ENCODE data around the gene GCSH. TPM values are rescaled to one million over a fixed set of nuclear protein-coding genes. Genes with fewer than 3 reads are reported as not detected.
A peak's percentile ranks its signal among the peaks of the same experiment; 100 is the strongest.

The GCSH gene
- total and polyA plus RNA-seq, 8 donors = 4.9 to 36.4 (median 24.2) TPM

GRCh38 chr16:81080233-81080632 is 16.0 kb downstream of the GCSH start:
- peaks cover 0 to 14% (median 9%) of the 10 kb centered on the region in 4 donors for H3K4me1 ChIP-seq
- no peaks in the 10 kb centered on the region for H3K27me3 ChIP-seq
- no peak for TF ChIP-seq CTCF (IDR thresholded peaks at IDR 0.05)
- TF ChIP-seq POLR2A (IDR thresholded peaks at IDR 0.05) = no peak
- TF ChIP-seq POLR2AphosphoS5 (IDR thresholded peaks at IDR 0.05) = no peak
- TF ChIP-seq EP300 (IDR thresholded peaks at IDR 0.05) = no peak
- H3K4me3 ChIP-seq = no peak overlapping the region
- intact Hi-C loops (cut with DNase I; ENCODE audit: low total_unique reads) = no loop called here
- H3K9me3 ChIP-seq = no peaks in the 10 kb centered on the region
- peaks cover 0 to 20% (median 7%) of the 10 kb centered on the region in 4 donors for H3K36me3 ChIP-seq
- H3K27ac ChIP-seq = no peak overlapping the region
- peak in 1 of 2 donors; percentile 8 for DNase-seq
- 83 to 96% (median 87%) methylated on average over 1 of the region's 1 CpG for WGBS, 5 donors

- H3K27ac ChIP-seq = peak within 1 kb of the TSS; percentile 91 to 95 (median 94)
- no peaks in the 10 kb centered on the region for H3K27me3 ChIP-seq
- H3K9me3 ChIP-seq = no peaks in the 10 kb centered on the region
- peak; percentile 99 for DNase-seq
- TF ChIP-seq POLR2AphosphoS5 (IDR thresholded peaks at IDR 0.05) (peak; percentile 72 to 98 (median 95)), POLR2A (IDR thresholded peaks at IDR 0.05) (peak in 2 of 4 donors; percentile 42 to 44), EP300 (IDR thresholded peaks at IDR 0.05) (no peak)
- intact Hi-C loops (cut with DNase I; ENCODE audit: low total_unique reads) = no loop called here
- WGBS, 5 donors = 10 to 15% (median 11%) methylated on average over 43 to 59 of the region's 59 CpGs
- H3K4me3 ChIP-seq = peak within 1 kb of the TSS; percentile 64 to 77 (median 66)
- peaks cover 0 to 14% (median 9%) of the 10 kb centered on the region in 4 donors for H3K4me1 ChIP-seq
- peaks cover 0 to 8% (median 0%) of the 10 kb centered on the region in 4 donors for H3K36me3 ChIP-seq
Measured at GRCh38 chr16:81077076-81077940, 18.9 kb downstream of the GCSH start, which contains the start of gene C16orf46. TSS of gene C16orf46 (minus strand) at chr16:81077238. CDS start at chr16:81063955, 13,283 bp downstream.

GRCh38 chr16:81076566-81077075 is 19.6 kb downstream of the GCSH start:
- Histone ChIP-seq H3K27ac (peak overlapping the region; percentile 91 to 95 (median 94)), H3K9me3 (no peaks in the 10 kb centered on the region), H3K4me3 (peak overlapping the region; percentile 64 to 77 (median 66)), H3K36me3 (peaks cover 0 to 6% (median 0%) of the 10 kb centered on the region in 4 donors), H3K4me1 (peaks cover 0 to 14% (median 9%) of the 10 kb centered on the region in 4 donors), H3K27me3 (no peaks in the 10 kb centered on the region)
- no peak for TF ChIP-seq POLR2AphosphoS5 (IDR thresholded peaks at IDR 0.05)
- TF ChIP-seq EP300 (IDR thresholded peaks at IDR 0.05) = no peak
- no peak for TF ChIP-seq POLR2A (IDR thresholded peaks at IDR 0.05)
- TF ChIP-seq CTCF (IDR thresholded peaks at IDR 0.05) = no peak
- 0 to 1% (median 1%) methylated on average over 25 to 27 of the region's 27 CpGs for WGBS, 5 donors
- intact Hi-C loops (cut with DNase I; ENCODE audit: low total_unique reads) = no loop called here
- peak; percentile 92 to 95 for DNase-seq

- no peaks in the 10 kb centered on the region for H3K27me3 ChIP-seq
- no peak for TF ChIP-seq EP300 (IDR thresholded peaks at IDR 0.05)
- TF ChIP-seq POLR2AphosphoS5 (IDR thresholded peaks at IDR 0.05) = no peak
- no peak for TF ChIP-seq CTCF (IDR thresholded peaks at IDR 0.05)
- no peak for TF ChIP-seq POLR2A (IDR thresholded peaks at IDR 0.05)
- no peak for DNase-seq
- H3K36me3 ChIP-seq = no peaks in the 10 kb centered on the region
- intact Hi-C loops (cut with DNase I; ENCODE audit: low total_unique reads) = no loop called here
- 71 to 72% (median 71%) methylated on average over 5 of the region's 5 CpGs for WGBS, 5 donors
- no peak overlapping the region for H3K27ac ChIP-seq
- no peaks in the 10 kb centered on the region for H3K9me3 ChIP-seq
- no peak overlapping the region for H3K4me3 ChIP-seq
- peaks cover 0 to 14% (median 9%) of the 10 kb centered on the region in 4 donors for H3K4me1 ChIP-seq
Measured at GRCh38 chr16:81073560-81074330, 22.4 kb downstream of the GCSH start.

Measured in stomach (tissue), 9 donors.